IMR-90 (cell line): ENCODE data around the gene NFYC. TPM values are rescaled to one million over a fixed set of nuclear protein-coding genes. Genes with fewer than 3 reads are reported as not detected.

Source experiments
- ATAC-seq: fragments of 200-7000 bp; cut with Tn5 transposase; 2 replicates; pipeline ENCODE4 v1.9.1; 2020; ENCODE audit warnings: low read depth, mild to moderate bottlenecking, moderate library complexity
- BruUV-seq: library from RNA; stranded (reverse); fragments of 400-500 nt; replicated peaks from 2 replicates; lab custom pipeline; 2021; lab: Mats Ljungman, UMichigan
- CTCF ChIA-PET: fragments of 300-600 bp; formaldehyde crosslinking; extraction: SDS; loops from one replicate; lab custom pipeline; 2021; ENCODE audit warnings: antibody characterized with exemption; lab: Yijun Ruan, JAX
- POLR2A ChIA-PET: fragments of 300-600 bp; sonication (Branson Sonifier 250); formaldehyde crosslinking; loops from one replicate; lab custom pipeline; 2022; ENCODE audit warnings: antibody characterized with exemption; ENCODE audit not compliant: unreplicated experiment; lab: Charles Lee
- DNase-seq: peaks from one replicate; pipeline ENCODE4 v3.0.0; 2013
- H2AFZ ChIP-seq: replicated peaks from 2 replicates; pipeline ENCODE3; 2013; ENCODE audit warnings: low read length, mild to moderate bottlenecking; ENCODE audit not compliant: poor library complexity
- H2AK5ac ChIP-seq: 2 replicates; pipeline ENCODE4 v1.6.1; 2013; ENCODE audit warnings: low read depth, low read length, inconsistent platforms
- H2AK9ac ChIP-seq: replicated peaks from 2 replicates; pipeline ENCODE3; 2013; ENCODE audit warnings: mild to moderate bottlenecking, low read depth, low read length, moderate library complexity; ENCODE audit not compliant: poor library complexity
- H2BK120ac ChIP-seq: 2 replicates; pipeline ENCODE4 v1.6.1; 2013; ENCODE audit warnings: low read depth, low read length, inconsistent platforms
- H2BK15ac ChIP-seq: 3 replicates; pipeline ENCODE4 v1.6.1; 2013; ENCODE audit warnings: low read depth, low read length, inconsistent platforms
- H2BK20ac ChIP-seq: 2 replicates; pipeline ENCODE4 v1.6.1; 2013; ENCODE audit warnings: low read depth, mild to moderate bottlenecking, inconsistent platforms, low read length, moderate library complexity
- H2BK5ac ChIP-seq: 2 replicates; pipeline ENCODE4 v1.6.1; 2013; ENCODE audit warnings: mild to moderate bottlenecking, low read depth, low read length, inconsistent platforms; ENCODE audit not compliant: poor library complexity, severe bottlenecking
- H3K14ac ChIP-seq: replicated peaks from 2 replicates; pipeline ENCODE4 v1.6.1; 2013; ENCODE audit warnings: low read depth, low read length, inconsistent platforms
- H3K18ac ChIP-seq: 2 replicates; pipeline ENCODE4 v1.6.1; 2013; ENCODE audit warnings: low read depth, low read length, control low read depth
- H3K23ac ChIP-seq: 2 replicates; pipeline ENCODE4 v1.6.1; 2013; ENCODE audit warnings: low read depth, low read length, inconsistent platforms
- H3K27ac ChIP-seq: 2 replicates; pipeline ENCODE4 v1.5.1; 2013; ENCODE audit warnings: mild to moderate bottlenecking, control low read depth, low read length; ENCODE audit not compliant: insufficient read depth
- H3K27me3 ChIP-seq: 2 replicates; pipeline ENCODE4 v1.6.1; 2013; ENCODE audit warnings: low read length; ENCODE audit not compliant: control insufficient read depth, insufficient read depth
- H3K36me3 ChIP-seq: 2 replicates; pipeline ENCODE4 v1.6.1; 2013; ENCODE audit warnings: low read length, mixed read lengths; ENCODE audit not compliant: control insufficient read depth, insufficient read depth
- H3K4ac ChIP-seq: 2 replicates; pipeline ENCODE4 v1.6.1; 2013; ENCODE audit warnings: low read depth, low read length, inconsistent platforms
- H3K4me1 ChIP-seq: 2 replicates; pipeline ENCODE4 v1.6.1; 2013; ENCODE audit warnings: low read length, mixed read lengths; ENCODE audit not compliant: control insufficient read depth, insufficient read depth
- H3K4me2 ChIP-seq: 2 replicates; pipeline ENCODE4 v1.6.1; 2013; ENCODE audit warnings: low read depth, mild to moderate bottlenecking, control low read depth, low read length, moderate library complexity
- H3K4me3 ChIP-seq: 2 replicates; pipeline ENCODE4 v1.5.1; 2013; ENCODE audit warnings: low read depth, mild to moderate bottlenecking, control low read depth, low read length, moderate library complexity; ENCODE audit not compliant: insufficient read depth
- H3K56ac ChIP-seq: 2 replicates; pipeline ENCODE4 v1.6.1; 2013; ENCODE audit warnings: low read length, inconsistent platforms; ENCODE audit not compliant: insufficient read depth; ENCODE audit errors: extremely low read depth
- H3K79me1 ChIP-seq, 2 experiments: 2 replicates each; pipeline ENCODE4 v1.6.1; 2013; ENCODE audit warnings: low read length in 2 of 2, inconsistent platforms in 1 of 2, low read depth in 1 of 2
- H3K9ac ChIP-seq: 2 replicates; pipeline ENCODE4 v1.6.1; 2013; ENCODE audit warnings: low read depth, low read length, control low read depth
- H3K9me1 ChIP-seq: 2 replicates; pipeline ENCODE4 v1.6.1; 2013; ENCODE audit warnings: low read length, inconsistent platforms; ENCODE audit not compliant: insufficient read depth
- H3K9me3 ChIP-seq: 2 replicates; pipeline ENCODE4 v1.6.1; 2013; ENCODE audit warnings: low read length; ENCODE audit not compliant: control insufficient read depth, insufficient read depth
- H4K20me1 ChIP-seq: 2 replicates; pipeline ENCODE4 v1.6.1; 2013; ENCODE audit warnings: low read length, inconsistent platforms; ENCODE audit not compliant: insufficient read depth
- H4K5ac ChIP-seq: 2 replicates; pipeline ENCODE4 v1.6.1; 2013; ENCODE audit warnings: mild to moderate bottlenecking, low read depth, low read length, control low read depth
- H4K8ac ChIP-seq, 2 experiments: 2 replicates each; pipeline ENCODE4 v1.6.1; 2013; ENCODE audit warnings: low read depth in 2 of 2, low read length in 2 of 2, control low read depth in 1 of 2, inconsistent platforms in 1 of 2
- H4K91ac ChIP-seq: 2 replicates; pipeline ENCODE4 v1.6.1; 2013; ENCODE audit warnings: low read depth, low read length, inconsistent platforms; ENCODE audit not compliant: insufficient read depth
- BHLHE40 ChIP-seq: fragments of 150-350 bp; IDR thresholded peaks from 2 replicates; pipeline ENCODE4 v1.6.1; 2016; ENCODE audit warnings: mild to moderate bottlenecking, low read depth, low read length
- CEBPB ChIP-seq: IDR thresholded peaks from 2 replicates; pipeline ENCODE4 v1.6.1; 2012; ENCODE audit warnings: low read depth, low read length, improper control_type of control experiment
- CTCF ChIP-seq: conservative IDR thresholded peaks from 2 replicates; pipeline ENCODE4 v1.5.1; 2012; ENCODE audit warnings: mild to moderate bottlenecking, low read depth, low read length, improper control_type of control experiment
- FOS ChIP-seq: fragments of 150-350 bp; IDR thresholded peaks from 2 replicates; pipeline ENCODE4 v1.6.1; 2016; ENCODE audit warnings: low read depth, low read length
- MAFK ChIP-seq: IDR thresholded peaks from 2 replicates; pipeline ENCODE4 v1.6.1; 2012; ENCODE audit warnings: low read depth, low read length, improper control_type of control experiment
- MAZ ChIP-seq: IDR thresholded peaks from 2 replicates; pipeline ENCODE4 v1.6.1; 2012; ENCODE audit warnings: low read depth, mild to moderate bottlenecking, low read length, improper control_type of control experiment, moderate library complexity, borderline replicate concordance
- MXI1 ChIP-seq: IDR thresholded peaks from 2 replicates; pipeline ENCODE4 v1.6.1; 2012; ENCODE audit warnings: low read depth, mild to moderate bottlenecking, low read length, moderate library complexity, borderline replicate concordance
- WGBS, 2 experiments: methylation state at CpG; one replicate each; pipeline versions ENCODE4 v1.1.5 to v1.1.7; 2013; ENCODE audit warnings: missing lambda C conversion rate in 2 of 2; ENCODE audit not compliant: insufficient read length in 1 of 2; ENCODE audit errors: extremely low coverage in 2 of 2; 5-methylcytosine and 5-hydroxymethylcytosine counted together
- dilution Hi-C: fragments of 300-500 bp; cut with HindIII; formaldehyde crosslinking; loops from one replicate; pipeline ENCODE4 v1.14.3; 2018; ENCODE audit warnings: low sequenced_read_pairs; ENCODE audit not compliant: unreplicated experiment
- in situ Hi-C: fragments of 300-500 bp; cut with MboI; formaldehyde crosslinking; loops from 3 replicates; pipeline ENCODE4 v1.14.3; 2019; ENCODE audit warnings: low sequenced_read_pairs, inconsistent platforms, mixed read lengths
- intact Hi-C: fragments of 100-400 bp; cut with micrococcal nuclease; formaldehyde crosslinking; loops from 2 replicates; pipeline ENCODE4 v1.10.0; 2022
- polyA plus RNA-seq, 3 experiments: library from polyadenylated mRNA; depleted of rRNA; stranded (reverse); fragments of >200 nt; gene quantifications; 2 replicates each; pipeline ENCODE4 v1.2.3, GENCODE V29; 2012; ENCODE audit warnings: low replicate concordance in 1 of 3
- total RNA-seq: library from RNA; depleted of rRNA; stranded (reverse); fragments of >200 nt; gene quantifications from 2 replicates; pipeline ENCODE4 v1.2.3, GENCODE V29; 2012

Gene NFYC
- total and polyA plus RNA-seq, 2 of the 4 experiments (the other 2 are of a cell fraction) = 45.2 to 62.2 TPM

GRCh38 chr1:40706626-40707025 lies 15.1 kb downstream of the NFYC start (continued):
- no peak for TF ChIP-seq MAFK
- no peak for TF ChIP-seq CEBPB
- no peak for TF ChIP-seq FOS

GRCh38 chr1:40708750-40709099 lies 17.2 kb downstream of the NFYC start:
- H3K4me1 ChIP-seq = peaks cover 3% of the 10 kb centered on the region
- POLR2A ChIA-PET = interaction anchor here (0.6 kb wide), 1 partner anchor 21 kb away, joined by 3 read pairs; no protein-coding TSS in a partner anchor
- H3K18ac ChIP-seq = peak overlapping the region; percentile 89; the same call in 1 of the 2 replicates
- BruUV-seq = no TSS peak
- H4K5ac ChIP-seq = peak overlapping the region; percentile 94
- intact Hi-C loops = no loop called here
- H2BK5ac ChIP-seq = peak overlapping the region; percentile 97
- peak; percentile 85 for ATAC-seq
- H2AK5ac ChIP-seq = no peak overlapping the region
- peak overlapping the region; percentile 86 for H2AFZ ChIP-seq
- H3K9ac ChIP-seq = peak overlapping the region; percentile 73
- no peaks in the 10 kb centered on the region for H3K36me3 ChIP-seq
- H4K8ac ChIP-seq = peak overlapping the region; percentile 54 to 99
- H3K4me2 ChIP-seq = peak overlapping the region; percentile 91
- peak overlapping the region; percentile 91; the same call in 1 of the 2 replicates for H3K56ac ChIP-seq
- no peaks in the 10 kb centered on the region for H3K9me3 ChIP-seq
- peak overlapping the region; percentile 96 for H3K14ac ChIP-seq
- TF ChIP-seq MXI1 (no peak), MAZ (no peak), BHLHE40 (no peak), CTCF (no peak), FOS (no peak)
- peak overlapping the region; percentile 71; the same call in 1 of the 2 replicates for H2BK20ac ChIP-seq
- peaks cover 5% of the 10 kb centered on the region for H3K9me1 ChIP-seq
- peaks cover 32 to 58% of the 10 kb centered on the region in 2 experiments for H3K79me1 ChIP-seq
- no peaks in the 10 kb centered on the region for H3K27me3 ChIP-seq
- peak overlapping the region; percentile 72; the same call in 1 of the 3 replicates for H2BK15ac ChIP-seq
- peak overlapping the region; percentile 94; the same call in 1 of the 2 replicates for H3K4ac ChIP-seq
- no peaks in the 10 kb centered on the region for H4K20me1 ChIP-seq
- H3K27ac ChIP-seq = peak overlapping the region; percentile 67
- peak overlapping the region; percentile 88; the same call in 1 of the 2 replicates for H3K23ac ChIP-seq
- H2AK9ac ChIP-seq = no peak overlapping the region
- CTCF ChIA-PET = interaction anchor here (0.6 kb wide), 1 partner anchor 263 kb away, joined by 3 read pairs; no protein-coding TSS in a partner anchor
- dilution Hi-C loops = no loop called here
- H4K91ac ChIP-seq = peak overlapping the region; percentile 93
- peak overlapping the region; percentile 91 for H2BK120ac ChIP-seq
- WGBS, 2 experiments = no CpG with 5 or more reads among the region's 3 CpGs
- DNase-seq = peak; percentile 91
- in situ Hi-C loops = no loop called here
- H3K4me3 ChIP-seq = peak overlapping the region; percentile 74
